Neural cell (in vitro differentiated cells): ENCODE measurements around the gene SPECC1L.

Source experiments
- EP300 ChIP-seq: fragments of 450-650 bp; conservative IDR thresholded peaks from 2 replicates; pipeline ENCODE4 v1.6.1; 2014; ENCODE audit warnings: antibody characterized with exemption, mild to moderate bottlenecking, moderate library complexity; ENCODE audit not compliant: poor library complexity, severe bottlenecking
- EZH2 ChIP-seq: fragments of 200-600, 300-800 bp; shearing (Covaris generic), sonication (generic); IDR thresholded peaks from 2 replicates; pipeline ENCODE4 v1.6.1; 2014; ENCODE audit warnings: antibody characterized with exemption, low read length, borderline replicate concordance, mild to moderate bottlenecking; ENCODE audit not compliant: insufficient read depth, poor library complexity, severe bottlenecking
- MXI1 ChIP-seq: fragments of 450-650 bp; conservative IDR thresholded peaks from 2 replicates; pipeline ENCODE4 v1.6.1; 2014; ENCODE audit warnings: antibody characterized with exemption, mild to moderate bottlenecking; ENCODE audit not compliant: poor library complexity, severe bottlenecking
- POLR2AphosphoS5 ChIP-seq: IDR thresholded peaks from 2 replicates; pipeline ENCODE4 v1.6.1; 2012
- RAD21 ChIP-seq: fragments of 450-650 bp; conservative IDR thresholded peaks from 2 replicates; pipeline ENCODE4 v1.6.1; 2014; ENCODE audit warnings: antibody characterized with exemption, mild to moderate bottlenecking, moderate library complexity
- SMC3 ChIP-seq: fragments of 450-650 bp; conservative IDR thresholded peaks from 2 replicates; pipeline ENCODE4 v1.6.1; 2014; ENCODE audit warnings: antibody characterized with exemption, mild to moderate bottlenecking, moderate library complexity; ENCODE audit not compliant: poor library complexity
- TAF1 ChIP-seq: IDR thresholded peaks from 2 replicates; pipeline ENCODE4 v1.6.1; 2012; ENCODE audit warnings: low read depth
- TF ChIP-seq, protein P1 (sequence below): fragments of 450-650 bp; IDR thresholded peaks from 2 replicates; pipeline ENCODE4 v1.5.1; 2014; ENCODE audit warnings: antibody characterized with exemption, mild to moderate bottlenecking, moderate library complexity; ENCODE audit not compliant: poor library complexity, severe bottlenecking
- TF ChIP-seq, protein P2 (sequence below): IDR thresholded peaks from 2 replicates; pipeline ENCODE4 v1.6.1; 2012; ENCODE audit warnings: borderline replicate concordance

DNA sequence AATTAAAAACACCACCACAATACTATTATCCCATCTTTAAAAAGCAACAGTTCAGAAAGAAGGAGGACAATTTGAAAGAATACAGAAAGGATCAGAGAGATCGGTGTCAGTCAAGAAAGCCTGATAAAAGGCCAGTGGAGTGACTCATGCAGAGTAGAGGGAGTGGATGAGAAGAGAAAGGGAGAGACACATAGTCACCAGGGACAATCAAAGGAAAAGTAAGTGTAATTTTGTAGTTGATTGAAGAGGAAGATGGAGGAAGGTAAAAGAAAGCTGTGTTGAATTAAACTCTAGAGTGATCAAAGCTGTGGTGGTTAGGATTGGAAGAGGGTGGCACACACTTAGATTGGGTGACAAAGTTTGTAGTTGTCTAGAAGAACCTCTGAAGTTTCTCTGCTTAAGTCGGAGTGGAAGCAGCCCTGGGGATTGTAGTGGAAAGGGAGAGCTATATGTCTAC, 14.1 kb downstream of the SPECC1L start:
- TF ChIP-seq, protein P1, sequence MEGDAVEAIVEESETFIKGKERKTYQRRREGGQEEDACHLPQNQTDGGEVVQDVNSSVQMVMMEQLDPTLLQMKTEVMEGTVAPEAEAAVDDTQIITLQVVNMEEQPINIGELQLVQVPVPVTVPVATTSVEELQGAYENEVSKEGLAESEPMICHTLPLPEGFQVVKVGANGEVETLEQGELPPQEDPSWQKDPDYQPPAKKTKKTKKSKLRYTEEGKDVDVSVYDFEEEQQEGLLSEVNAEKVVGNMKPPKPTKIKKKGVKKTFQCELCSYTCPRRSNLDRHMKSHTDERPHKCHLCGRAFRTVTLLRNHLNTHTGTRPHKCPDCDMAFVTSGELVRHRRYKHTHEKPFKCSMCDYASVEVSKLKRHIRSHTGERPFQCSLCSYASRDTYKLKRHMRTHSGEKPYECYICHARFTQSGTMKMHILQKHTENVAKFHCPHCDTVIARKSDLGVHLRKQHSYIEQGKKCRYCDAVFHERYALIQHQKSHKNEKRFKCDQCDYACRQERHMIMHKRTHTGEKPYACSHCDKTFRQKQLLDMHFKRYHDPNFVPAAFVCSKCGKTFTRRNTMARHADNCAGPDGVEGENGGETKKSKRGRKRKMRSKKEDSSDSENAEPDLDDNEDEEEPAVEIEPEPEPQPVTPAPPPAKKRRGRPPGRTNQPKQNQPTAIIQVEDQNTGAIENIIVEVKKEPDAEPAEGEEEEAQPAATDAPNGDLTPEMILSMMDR: no peak
- TF ChIP-seq EZH2: no peak
- no peak for TF ChIP-seq RAD21
- TF ChIP-seq, protein P2, sequence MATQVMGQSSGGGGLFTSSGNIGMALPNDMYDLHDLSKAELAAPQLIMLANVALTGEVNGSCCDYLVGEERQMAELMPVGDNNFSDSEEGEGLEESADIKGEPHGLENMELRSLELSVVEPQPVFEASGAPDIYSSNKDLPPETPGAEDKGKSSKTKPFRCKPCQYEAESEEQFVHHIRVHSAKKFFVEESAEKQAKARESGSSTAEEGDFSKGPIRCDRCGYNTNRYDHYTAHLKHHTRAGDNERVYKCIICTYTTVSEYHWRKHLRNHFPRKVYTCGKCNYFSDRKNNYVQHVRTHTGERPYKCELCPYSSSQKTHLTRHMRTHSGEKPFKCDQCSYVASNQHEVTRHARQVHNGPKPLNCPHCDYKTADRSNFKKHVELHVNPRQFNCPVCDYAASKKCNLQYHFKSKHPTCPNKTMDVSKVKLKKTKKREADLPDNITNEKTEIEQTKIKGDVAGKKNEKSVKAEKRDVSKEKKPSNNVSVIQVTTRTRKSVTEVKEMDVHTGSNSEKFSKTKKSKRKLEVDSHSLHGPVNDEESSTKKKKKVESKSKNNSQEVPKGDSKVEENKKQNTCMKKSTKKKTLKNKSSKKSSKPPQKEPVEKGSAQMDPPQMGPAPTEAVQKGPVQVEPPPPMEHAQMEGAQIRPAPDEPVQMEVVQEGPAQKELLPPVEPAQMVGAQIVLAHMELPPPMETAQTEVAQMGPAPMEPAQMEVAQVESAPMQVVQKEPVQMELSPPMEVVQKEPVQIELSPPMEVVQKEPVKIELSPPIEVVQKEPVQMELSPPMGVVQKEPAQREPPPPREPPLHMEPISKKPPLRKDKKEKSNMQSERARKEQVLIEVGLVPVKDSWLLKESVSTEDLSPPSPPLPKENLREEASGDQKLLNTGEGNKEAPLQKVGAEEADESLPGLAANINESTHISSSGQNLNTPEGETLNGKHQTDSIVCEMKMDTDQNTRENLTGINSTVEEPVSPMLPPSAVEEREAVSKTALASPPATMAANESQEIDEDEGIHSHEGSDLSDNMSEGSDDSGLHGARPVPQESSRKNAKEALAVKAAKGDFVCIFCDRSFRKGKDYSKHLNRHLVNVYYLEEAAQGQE: no peak
- TF ChIP-seq POLR2AphosphoS5: no peak
- TF ChIP-seq SMC3: no peak
- no peak for TF ChIP-seq TAF1
- no peak for TF ChIP-seq EP300
- no peak for TF ChIP-seq MXI1
